Glutamatergic neuron (in vitro differentiated cells): ENCODE measurements around the gene SNX8. TPM values are rescaled to one million over a fixed set of nuclear protein-coding genes. Genes with fewer than 3 reads are reported as not detected.
A peak's percentile ranks its signal among the peaks of the same experiment; 100 is the strongest.

Experiments used
- DNase-seq: peaks from one replicate; pipeline ENCODE4 v3.0.0; 2022
- H3K27ac Mint-ChIP-seq: one replicate; pipeline ENCODE4 v1.8.0; 2020; ENCODE audit warnings: mild to moderate bottlenecking, mixed read lengths, inconsistent platforms; ENCODE audit not compliant: unreplicated experiment
- H3K27me3 Mint-ChIP-seq: one replicate; pipeline ENCODE4 v1.8.0; 2020; ENCODE audit warnings: mild to moderate bottlenecking, moderate library complexity, mixed read lengths, inconsistent platforms; ENCODE audit not compliant: unreplicated experiment
- H3K36me3 Mint-ChIP-seq: one replicate; pipeline ENCODE4 v1.8.0; 2020; ENCODE audit warnings: mild to moderate bottlenecking, mixed read lengths, inconsistent platforms; ENCODE audit not compliant: unreplicated experiment
- H3K4me1 Mint-ChIP-seq: one replicate; pipeline ENCODE4 v1.8.0; 2020; ENCODE audit warnings: mild to moderate bottlenecking, low read depth, mixed read lengths, inconsistent platforms; ENCODE audit not compliant: unreplicated experiment
- H3K4me3 Mint-ChIP-seq: one replicate; pipeline ENCODE4 v1.8.0; 2020; ENCODE audit warnings: mild to moderate bottlenecking, mixed read lengths, inconsistent platforms; ENCODE audit not compliant: unreplicated experiment
- H3K9me3 Mint-ChIP-seq: one replicate; pipeline ENCODE4 v1.8.0; 2020; ENCODE audit warnings: mild to moderate bottlenecking, moderate library complexity, mixed read lengths, inconsistent platforms; ENCODE audit not compliant: unreplicated experiment
- total RNA-seq: library from RNA; stranded (reverse); fragmentation: NEBNext Ultra II Directional; extraction: Animal tissue kit (Norgen Biotek cat#: 25700); gene quantifications from one replicate; pipeline ENCODE4 v1.2.1, GENCODE V29; 2021; ENCODE audit not compliant: unreplicated experiment
- TF ChIP-seq, protein P1 (sequence below): fragments of 200-600 bp; sonication (generic); IDR thresholded peaks from one replicate; pipeline ENCODE4 v1.5.0; 2021; ENCODE audit not compliant: partially characterized antibody, unreplicated experiment

The SNX8 gene
- total RNA-seq, 1 donor from 2014 or later = 22.2 TPM

DNA sequence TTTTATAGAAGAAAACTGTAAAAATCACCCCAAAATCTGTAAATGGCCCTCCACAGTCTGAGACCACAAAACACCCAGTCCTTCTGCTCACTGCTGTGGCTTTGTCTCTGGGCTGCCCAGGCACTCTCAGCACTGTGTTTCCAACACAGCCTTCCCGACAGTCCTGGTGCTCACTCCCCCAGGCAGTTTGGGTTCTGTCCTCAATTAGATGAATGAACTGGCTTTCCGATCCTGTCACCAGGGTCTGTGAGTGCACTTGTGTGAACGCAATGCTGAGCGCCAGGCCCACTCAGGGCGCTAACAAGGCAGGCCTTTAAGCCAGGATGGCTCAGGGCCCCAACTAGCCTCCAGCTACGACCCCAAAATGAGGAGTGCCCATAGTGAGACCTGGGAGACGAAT is 84.8 kb downstream of the SNX8 start:
- Mint-ChIP-seq H3K4me1 (peaks cover 8% of the 10 kb centered on the region), H3K4me3 (no peak overlapping the region), H3K9me3 (peaks cover 5% of the 10 kb centered on the region), H3K36me3 (peaks cover 4% of the 10 kb centered on the region), H3K27me3 (peaks cover 14% of the 10 kb centered on the region), H3K27ac (peak overlapping the region; percentile 48)
- no peak for DNase-seq
- TF ChIP-seq, protein P1, sequence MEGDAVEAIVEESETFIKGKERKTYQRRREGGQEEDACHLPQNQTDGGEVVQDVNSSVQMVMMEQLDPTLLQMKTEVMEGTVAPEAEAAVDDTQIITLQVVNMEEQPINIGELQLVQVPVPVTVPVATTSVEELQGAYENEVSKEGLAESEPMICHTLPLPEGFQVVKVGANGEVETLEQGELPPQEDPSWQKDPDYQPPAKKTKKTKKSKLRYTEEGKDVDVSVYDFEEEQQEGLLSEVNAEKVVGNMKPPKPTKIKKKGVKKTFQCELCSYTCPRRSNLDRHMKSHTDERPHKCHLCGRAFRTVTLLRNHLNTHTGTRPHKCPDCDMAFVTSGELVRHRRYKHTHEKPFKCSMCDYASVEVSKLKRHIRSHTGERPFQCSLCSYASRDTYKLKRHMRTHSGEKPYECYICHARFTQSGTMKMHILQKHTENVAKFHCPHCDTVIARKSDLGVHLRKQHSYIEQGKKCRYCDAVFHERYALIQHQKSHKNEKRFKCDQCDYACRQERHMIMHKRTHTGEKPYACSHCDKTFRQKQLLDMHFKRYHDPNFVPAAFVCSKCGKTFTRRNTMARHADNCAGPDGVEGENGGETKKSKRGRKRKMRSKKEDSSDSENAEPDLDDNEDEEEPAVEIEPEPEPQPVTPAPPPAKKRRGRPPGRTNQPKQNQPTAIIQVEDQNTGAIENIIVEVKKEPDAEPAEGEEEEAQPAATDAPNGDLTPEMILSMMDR = no peak

DNA sequence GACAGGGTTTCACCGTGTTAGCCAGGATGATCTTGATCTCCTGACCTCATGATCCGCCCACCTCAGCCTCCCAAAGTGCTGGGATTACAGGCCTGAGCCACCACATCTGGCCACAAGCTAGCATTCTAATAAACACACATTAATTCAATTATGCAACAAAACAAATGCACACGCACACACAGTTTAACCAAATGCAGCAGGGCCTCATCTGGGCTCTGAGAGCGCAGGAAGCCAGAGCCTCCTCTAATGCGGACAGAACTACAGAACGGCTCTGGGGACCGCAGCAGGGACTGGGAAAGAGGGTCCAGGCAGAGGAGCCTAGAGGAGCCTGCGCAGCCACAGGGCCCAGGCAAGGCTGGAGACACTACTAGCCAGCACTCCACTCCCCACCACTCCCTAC is 85.3 kb downstream of the SNX8 start:
- TF ChIP-seq, protein P1 = no peak
- Mint-ChIP-seq H3K4me1 (peaks cover 8% of the 10 kb centered on the region), H3K36me3 (peaks cover 4% of the 10 kb centered on the region), H3K27me3 (peaks cover 14% of the 10 kb centered on the region), H3K4me3 (no peak overlapping the region), H3K27ac (no peak overlapping the region), H3K9me3 (peaks cover 5% of the 10 kb centered on the region)
- DNase-seq = no peak

DNA sequence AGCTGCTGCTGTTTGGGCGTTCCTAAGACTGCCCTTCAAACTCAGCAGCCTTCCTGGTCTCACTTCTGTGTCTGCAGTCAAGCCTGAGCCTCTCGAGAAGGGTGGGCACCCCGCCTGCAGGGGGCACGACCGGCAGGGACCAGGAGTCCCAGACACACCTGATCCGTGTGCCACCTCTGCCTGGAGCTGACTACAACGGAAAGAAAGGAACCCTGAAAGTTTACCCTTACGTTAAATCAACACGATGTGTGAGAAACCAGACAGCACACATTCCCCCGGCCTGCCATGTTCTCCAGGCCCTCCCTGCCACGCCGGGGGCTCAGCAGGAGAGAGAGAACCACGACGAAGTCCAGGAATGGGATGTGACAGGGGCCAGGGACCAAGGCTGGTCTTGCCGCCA is 86.5 kb downstream of the SNX8 start:
- Mint-ChIP-seq H3K9me3 (peaks cover 2% of the 10 kb centered on the region), H3K36me3 (peaks cover 4% of the 10 kb centered on the region), H3K27me3 (peaks cover 8% of the 10 kb centered on the region), H3K4me1 (peaks cover 8% of the 10 kb centered on the region), H3K4me3 (no peak overlapping the region), H3K27ac (no peak overlapping the region)
- TF ChIP-seq, protein P1 = no peak
- no peak for DNase-seq

- no peak overlapping the region for H3K27ac Mint-ChIP-seq
- peaks cover 5% of the 10 kb centered on the region for H3K4me1 Mint-ChIP-seq
- no peak for DNase-seq
- H3K4me3 Mint-ChIP-seq = no peak overlapping the region
- H3K27me3 Mint-ChIP-seq = peaks cover 11% of the 10 kb centered on the region
- peaks cover 4% of the 10 kb centered on the region for H3K36me3 Mint-ChIP-seq
- peaks cover 5% of the 10 kb centered on the region for H3K9me3 Mint-ChIP-seq
- TF ChIP-seq, protein P1 = no peak
Measured at GRCh38 chr7:2225830-2226229, 88.4 kb downstream of the SNX8 start.

DNA sequence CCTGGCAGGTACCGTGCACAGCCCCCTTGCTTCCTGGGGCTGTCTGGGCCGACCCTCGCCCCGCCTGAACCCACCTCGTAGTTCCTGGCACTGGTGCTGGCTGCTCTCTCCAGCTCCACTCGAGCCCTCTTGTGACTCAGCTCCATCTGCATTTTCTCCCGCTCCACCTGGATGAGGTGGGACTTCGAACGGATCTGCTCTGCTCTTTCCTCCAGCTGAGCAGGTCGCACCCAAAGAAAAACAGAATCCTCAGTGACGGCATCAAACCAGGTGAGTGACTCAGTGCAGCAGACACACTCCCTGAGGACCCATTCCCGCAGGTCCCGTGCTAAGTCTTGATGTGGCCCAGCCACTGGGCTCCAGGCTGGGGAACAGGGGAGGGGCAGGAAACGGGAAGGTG is 88.9 kb downstream of the SNX8 start:
- peaks cover 11% of the 10 kb centered on the region for H3K27me3 Mint-ChIP-seq
- no peak overlapping the region for H3K4me3 Mint-ChIP-seq
- peaks cover 5% of the 10 kb centered on the region for H3K9me3 Mint-ChIP-seq
- TF ChIP-seq, protein P1 = no peak
- no peak for DNase-seq
- no peak overlapping the region for H3K27ac Mint-ChIP-seq
- H3K36me3 Mint-ChIP-seq = peaks cover 4% of the 10 kb centered on the region
- peaks cover 3% of the 10 kb centered on the region for H3K4me1 Mint-ChIP-seq
